ENCODE results near the gene EPS8L2.

Gene EPS8L2

DNA sequence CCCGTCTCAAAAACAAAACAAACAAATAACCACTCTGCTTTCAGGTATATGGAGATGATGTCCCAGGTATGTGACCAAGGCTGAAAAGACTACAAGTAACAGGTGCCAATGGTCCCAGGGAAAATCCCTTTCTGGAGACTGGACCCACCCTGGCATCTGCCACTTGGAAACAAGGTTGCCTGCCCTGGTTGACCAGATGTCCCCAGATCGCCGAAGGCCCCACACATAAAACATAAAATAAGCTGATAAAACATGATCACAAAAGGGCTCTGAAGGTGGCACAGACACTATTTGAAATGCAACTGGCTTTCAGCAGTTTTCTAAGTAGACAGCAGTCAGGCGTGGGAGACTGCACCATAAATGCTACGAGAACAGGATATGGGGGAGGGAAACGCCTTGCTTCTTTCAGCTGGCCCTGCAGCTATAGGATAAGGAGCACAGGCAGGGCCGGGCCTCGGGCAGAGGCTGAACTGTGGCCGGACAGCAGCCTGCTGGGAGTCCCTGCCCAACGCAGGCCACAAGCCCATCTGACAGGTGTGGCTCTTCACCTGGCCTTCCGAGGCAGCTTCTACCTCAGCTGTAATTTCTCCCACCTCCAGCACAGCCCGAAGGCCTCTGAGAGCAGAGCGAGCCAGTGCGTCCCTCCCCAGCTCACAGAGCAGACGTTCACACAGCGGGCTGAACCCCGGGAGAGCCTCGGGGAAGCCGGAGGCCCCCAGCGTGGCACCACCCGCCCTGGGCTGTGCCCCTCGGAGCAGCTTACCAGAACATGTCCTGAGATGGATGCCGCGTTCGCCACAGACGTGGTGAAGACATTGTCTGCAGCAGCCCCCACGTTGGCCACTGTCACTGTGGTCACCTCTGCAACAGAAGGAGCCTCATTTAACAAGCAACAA, 15.0 kb upstream of the EPS8L2 start:
- DNase-seq: no peak

- no peak for DNase-seq
Measured at GRCh38 chr11:691710-692590, 14.1 kb upstream of the EPS8L2 start.

DNA sequence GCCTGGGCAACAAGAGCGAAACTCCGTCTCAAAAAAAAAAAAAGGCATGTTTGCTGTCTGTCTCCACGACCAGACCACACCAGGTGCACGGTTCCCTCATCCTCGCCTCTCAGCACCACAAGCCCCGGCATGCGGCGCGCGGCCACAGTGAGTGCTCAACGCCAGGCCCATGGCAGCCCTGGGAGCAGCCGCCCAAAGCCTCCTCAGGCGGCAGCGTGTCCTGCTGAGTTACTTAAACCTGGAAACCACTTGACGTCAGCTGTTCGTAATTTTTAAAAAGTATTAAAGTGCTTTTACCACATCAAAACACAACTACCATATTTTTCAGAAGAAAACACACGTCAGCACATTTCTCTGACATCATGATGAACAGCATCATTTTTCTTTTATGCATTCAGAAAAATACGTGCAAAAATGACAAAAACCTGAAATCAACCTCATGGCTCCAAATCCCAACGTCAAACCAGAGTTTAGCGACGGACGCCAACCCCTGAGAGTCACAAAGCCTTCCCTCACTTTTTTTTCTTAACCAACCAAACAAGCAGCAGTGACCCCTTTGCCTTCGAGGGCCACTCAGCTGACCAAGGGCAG, 13.1 kb upstream of the EPS8L2 start:
- no peak for DNase-seq

DNA sequence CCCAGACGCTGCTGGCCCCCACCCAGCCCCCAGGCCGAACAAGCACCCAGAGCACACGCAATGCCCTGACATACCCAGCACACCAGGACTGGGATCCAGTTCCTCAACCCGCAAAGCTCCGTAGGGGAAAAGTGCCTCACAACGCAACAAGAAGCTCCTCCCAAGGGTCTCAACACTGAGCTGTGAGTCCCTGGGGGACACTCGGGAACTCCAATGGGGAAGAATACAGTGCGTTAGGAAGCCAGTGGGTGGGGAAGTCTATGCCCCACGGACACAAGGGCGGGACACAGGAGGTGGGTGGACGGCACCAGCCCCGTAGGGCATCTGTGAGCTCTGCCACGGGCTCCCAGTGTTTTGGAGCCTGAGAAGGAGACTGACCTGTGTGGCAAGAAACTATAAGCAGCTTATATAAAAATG, 12.6 kb upstream of the EPS8L2 start:
- peak; percentile 24 for DNase-seq

- DNase-seq: peak; percentile 74
Measured at GRCh38 chr11:693887-694562, 12.0 kb upstream of the EPS8L2 start.

DNA sequence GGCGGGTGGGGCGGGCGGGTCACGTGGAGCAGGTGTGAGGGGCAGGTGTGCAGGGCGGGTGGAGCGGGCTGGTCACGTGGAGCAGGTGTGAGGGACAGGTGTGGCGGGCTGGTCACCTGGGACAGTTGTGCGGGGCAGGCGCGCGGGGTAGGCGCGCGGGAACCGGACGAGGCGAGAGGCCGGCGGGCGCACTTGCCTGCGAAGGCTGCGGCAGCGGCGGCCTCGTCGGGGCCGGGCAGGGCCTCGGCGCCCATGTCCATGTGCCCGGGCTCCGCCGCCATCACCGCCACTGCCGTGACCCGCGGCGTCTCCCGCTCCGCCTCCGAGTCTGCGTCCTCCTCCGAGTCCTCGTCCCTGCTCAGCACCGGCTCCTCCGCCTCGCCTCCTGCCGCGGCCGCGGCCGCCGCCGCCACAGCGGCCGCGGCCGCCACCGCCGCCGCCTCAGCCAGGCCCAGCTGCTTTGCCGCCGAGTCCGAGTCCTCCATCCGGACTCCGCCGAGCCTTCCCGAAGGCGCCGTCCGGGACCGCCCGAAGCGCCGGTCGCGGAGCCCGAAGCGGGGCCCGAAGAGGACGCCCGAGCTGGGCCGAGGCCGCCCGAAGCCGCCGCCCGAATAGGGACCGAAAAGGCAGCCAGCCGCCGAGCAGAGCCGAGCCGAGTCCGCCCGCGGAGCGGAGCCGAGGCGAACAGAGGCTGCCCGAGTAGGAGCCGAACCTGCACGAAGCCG, 11.3 kb upstream of the EPS8L2 start, which contains the start of gene DEAF1:
Gene DEAF1, minus strand, starts transcription at position 660 of the 725 bp plus-strand sequence. Its CDS starts 175 bp downstream, at position 485.
- peak; percentile 97 for DNase-seq

GRCh38 chr11:695288-695537, 10.8 kb upstream of the EPS8L2 start:
- DNase-seq: no peak

DNA sequence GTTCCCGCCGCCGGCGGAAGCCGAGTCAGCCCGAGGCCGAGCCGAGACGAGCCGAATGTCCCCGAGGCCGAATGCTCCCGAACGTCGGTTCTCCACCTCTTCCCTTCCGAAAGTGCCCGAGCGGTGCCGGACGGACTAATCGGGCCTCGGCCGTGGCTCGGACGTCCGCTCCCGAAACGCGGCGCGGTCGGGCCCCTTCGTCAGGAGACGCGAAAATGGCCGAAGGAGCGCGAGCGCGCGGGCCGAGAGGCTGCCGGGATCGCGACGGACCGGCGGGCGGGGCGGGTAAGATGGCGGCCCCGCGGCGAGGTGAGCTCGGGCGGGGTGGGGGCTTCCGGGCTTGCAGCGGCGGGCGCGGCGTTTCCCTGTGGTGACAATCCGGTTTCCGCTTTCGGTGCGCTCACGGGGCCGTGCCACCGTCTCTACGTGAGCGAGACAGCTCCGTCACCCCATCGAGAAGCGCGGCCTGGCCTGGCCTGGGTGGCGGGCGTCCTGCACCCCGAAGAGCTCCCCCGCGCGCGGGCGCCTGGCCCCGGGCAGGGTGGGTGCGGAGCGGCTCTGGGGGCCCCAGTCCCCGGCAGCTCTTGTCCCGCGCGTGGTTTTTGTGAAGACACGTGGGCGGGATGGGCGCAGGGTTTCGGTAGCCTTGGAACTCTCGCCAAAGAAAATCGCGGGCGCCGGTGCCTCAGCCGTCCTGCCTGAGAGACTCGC, 10.3 kb upstream of the EPS8L2 start, which contains the start of gene TMEM80:
Gene TMEM80, plus strand, starts transcription at position 279 of the 711 bp plus-strand sequence. Its CDS starts 12 bp downstream, at position 291.
- DNase-seq: peak; percentile 98

GRCh38 chr11:696955-697491, 9.0 kb upstream of the EPS8L2 start:
- DNase-seq: no peak

- no peak for DNase-seq
Measured at GRCh38 chr11:697811-698311, 8.2 kb upstream of the EPS8L2 start.

- no peak for DNase-seq
Measured at GRCh38 chr11:698493-699115, 7.4 kb upstream of the EPS8L2 start.

DNA sequence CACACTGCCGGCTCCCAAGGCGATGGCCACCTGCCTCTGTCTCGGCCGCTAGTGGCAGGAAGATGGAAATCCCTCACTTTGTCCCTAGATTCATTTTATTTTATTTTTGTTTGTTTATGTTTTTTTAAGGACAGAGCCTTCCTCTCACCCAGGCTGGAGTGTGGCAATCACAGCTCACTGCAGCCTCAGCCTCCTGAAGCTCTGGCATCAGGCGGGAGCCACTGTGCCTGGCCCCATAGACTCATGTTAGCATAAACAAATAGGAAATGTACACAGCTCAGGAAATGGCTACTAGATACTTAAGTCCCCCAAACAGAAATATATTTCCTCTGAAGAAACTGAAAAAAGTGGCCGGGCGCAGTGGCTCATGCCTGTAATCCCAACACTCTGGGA, 6.9 kb upstream of the EPS8L2 start:
- DNase-seq: no peak

DNA sequence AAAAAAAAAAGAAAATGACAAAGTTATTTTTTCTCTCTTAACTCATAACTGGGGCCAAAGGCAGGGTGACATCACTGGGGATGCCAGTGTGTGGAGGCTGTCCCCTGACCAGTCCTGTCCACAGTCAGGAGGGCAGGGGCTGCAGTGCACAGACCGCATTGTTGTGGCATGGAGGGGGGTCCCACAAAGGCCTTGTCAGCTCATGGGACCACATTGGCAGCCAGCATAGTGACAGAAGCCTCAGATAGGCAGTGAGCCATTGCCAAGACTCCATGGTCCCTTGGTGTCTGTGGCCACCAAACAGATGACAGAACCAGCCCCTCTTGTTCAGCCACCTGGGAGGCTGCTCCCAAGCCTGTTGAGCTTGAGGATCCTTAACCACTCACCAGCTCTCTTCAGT, 6.3 kb upstream of the EPS8L2 start:
- DNase-seq: no peak

GRCh38 chr11:701741-702461, 4.1 kb upstream of the EPS8L2 start:
- DNase-seq: no peak

DNA sequence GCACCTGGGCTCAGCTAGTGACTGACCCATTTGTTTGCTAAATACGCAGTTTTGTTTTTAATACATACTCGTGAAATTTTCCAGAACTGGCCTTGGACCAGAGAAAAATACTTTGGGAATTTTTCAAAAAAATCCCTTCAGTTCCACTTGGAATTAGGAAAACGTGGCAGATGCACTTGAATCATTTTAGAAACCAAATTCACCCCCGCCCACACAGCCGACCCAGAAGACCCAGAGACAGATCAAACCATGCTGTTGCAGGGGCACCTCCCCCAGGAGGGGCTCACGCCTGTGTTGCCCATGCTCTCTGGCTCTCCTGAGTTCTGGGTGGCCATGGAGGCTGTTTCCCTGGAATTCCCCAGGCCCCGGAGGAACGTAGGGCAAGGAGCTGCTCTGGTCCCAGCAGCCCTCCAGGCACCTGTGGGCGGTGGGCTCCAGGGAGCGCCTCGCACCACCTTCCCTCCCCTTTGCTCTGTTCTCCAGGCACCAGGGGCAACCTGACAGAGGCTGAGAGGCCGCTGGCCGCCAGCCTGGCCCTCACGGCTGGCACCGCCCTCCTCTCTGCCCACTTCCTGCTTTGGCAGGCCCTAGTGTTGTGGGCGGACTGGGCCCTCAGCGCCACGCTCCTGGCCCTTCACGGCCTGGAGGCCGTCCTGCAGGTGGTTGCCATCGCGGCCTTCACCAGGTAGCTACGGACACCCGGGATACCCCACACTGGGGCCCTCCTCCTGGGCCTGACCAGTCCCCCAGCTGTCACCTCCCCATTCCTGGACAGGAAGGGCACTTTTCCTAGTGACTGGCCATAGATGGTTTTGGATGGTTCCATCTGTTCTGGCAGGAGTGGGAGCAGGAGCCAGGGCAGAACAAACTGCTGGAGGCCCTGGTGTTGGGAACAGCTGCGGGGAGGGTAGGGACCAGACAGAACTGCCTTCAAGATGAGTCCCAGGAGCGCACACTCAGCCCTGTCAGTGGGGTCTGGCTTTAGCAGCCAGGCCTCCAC, 3.3 kb upstream of the EPS8L2 start:
- DNase-seq: no peak

GRCh38 chr11:703506-703905, 2.5 kb upstream of the EPS8L2 start:
- no peak for DNase-seq

GRCh38 chr11:704228-704674, 1.8 kb upstream of the EPS8L2 start:
- DNase-seq: no peak
